GM18868 (cell line): Measurements from ENCODE around the gene CALHM2.
A peak's percentile ranks its signal among the peaks of the same experiment; 100 is the strongest.

Experiments
- ATAC-seq: cut with Tn5 transposase; IDR thresholded peaks from one replicate; pipeline ENCODE4 v1.9.1; 2021; ENCODE audit warnings: mild to moderate bottlenecking, moderate library complexity; ENCODE audit not compliant: unreplicated experiment

The CALHM2 gene

DNA sequence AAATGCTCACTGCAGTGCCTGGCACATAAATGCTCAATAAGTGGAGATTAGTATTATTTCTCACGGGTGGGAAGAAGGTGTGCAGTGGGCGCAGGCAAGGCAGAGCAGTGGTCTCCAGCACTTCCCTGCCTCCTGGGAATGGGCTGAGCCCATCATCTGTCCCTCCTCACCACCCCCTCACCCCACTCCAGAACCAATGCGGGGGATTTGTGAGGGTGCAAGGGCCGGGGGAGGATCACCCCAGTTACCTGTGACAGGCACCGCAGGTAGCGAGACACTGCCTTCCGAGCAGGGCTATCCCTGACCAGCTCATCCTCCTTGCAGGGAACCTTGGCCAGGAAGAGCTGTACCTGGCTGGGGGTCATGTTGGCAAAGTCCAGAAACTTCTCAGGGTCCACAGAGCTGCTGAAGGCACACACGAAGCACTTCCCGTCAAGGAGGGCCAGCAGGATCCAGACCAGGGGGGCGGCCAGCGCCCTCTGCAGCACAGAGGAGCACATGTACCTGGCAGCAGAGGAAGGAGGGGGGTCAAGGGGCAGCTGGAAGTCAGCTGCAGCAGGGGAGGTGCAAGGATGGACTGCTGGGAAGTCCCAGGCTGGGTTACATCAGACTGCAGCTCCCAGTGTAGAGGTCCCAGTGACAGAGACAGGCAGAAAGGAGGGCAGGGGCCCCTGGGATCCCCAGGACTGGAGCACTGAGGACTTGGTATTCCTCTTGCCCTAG is 24.0 kb upstream of the CALHM2 start:
- no peak for ATAC-seq

DNA sequence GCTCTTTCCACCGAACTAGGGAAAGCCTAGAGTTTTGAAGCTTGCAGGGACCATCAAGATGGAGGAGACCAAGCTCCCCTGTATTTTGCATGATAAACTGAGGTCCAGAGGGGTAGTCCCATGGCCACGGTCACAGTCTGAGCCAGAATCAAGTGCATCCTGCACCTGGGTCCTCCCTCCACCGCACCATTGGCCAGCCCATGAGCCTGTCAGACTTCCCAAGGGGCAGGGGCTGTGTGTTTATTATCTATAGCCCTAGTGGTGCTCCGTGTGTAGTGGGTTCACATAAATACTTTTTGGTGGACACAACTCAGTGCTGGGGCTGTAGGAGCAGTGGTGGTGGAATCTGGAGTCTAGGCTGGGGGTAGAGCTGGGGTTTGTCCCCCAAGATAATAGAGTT is 23.3 kb upstream of the CALHM2 start:
- ATAC-seq, result no peak

DNA sequence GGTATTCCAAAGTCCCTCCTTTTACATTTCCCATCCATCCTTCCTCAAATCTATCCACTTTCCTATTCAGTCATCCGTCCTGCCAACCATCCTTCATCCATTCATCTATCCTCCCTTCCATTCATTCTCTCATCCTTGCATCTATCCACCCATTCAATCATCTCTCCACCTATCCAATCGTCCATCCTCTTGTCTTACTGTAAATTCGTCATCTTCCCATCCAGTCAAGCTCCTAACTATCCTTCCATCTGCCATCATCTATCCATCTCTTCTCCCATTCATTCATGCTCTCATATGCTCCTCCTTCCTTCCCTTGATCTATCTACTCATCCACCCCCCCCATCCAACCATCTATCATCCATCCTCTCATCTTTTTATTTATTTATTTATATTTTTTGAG is 21.9 kb upstream of the CALHM2 start:
- no peak for ATAC-seq

DNA sequence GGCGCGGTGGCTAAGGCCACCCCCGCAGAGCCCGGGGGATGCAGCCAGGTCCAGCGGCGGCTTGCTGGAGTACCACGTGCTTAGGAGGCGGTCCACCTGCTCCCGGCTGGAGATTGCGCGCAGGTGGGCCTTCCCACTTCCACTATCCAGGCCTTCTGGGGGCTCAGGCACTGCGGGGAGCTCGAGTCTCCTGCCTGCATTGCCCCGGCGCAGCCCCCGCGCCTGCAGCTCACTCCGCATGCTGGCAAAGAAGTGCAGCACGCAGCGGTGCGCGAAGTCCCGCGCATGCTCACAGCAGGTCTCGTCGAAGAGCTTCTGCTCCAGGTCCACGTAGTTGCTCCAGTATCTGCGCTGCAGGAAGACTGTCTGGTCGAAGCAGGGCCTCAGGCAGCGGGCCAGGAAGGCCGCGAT is 21.1 kb upstream of the CALHM2 start:
- no peak for ATAC-seq

DNA sequence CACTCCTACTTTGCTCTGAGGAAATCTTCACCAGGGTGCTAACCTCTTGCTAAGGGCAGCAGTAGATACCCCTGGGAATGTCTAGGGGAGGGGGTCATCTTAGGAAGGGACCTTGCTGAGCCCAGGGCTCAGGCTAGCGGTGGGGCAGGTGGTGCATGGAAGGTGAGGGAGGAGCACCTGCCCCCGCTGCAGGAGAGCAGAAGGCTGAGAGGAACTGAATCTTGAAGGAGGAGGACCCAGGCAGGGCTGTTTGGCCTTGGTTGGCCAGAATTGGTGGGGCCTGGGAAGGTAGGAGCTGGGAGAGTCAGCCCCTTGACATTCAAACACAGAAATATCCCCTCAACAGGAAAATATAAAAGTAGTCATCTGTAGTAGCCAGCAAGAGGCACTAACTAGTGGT is 19.8 kb upstream of the CALHM2 start:
- ATAC-seq, result peak; percentile 27

DNA sequence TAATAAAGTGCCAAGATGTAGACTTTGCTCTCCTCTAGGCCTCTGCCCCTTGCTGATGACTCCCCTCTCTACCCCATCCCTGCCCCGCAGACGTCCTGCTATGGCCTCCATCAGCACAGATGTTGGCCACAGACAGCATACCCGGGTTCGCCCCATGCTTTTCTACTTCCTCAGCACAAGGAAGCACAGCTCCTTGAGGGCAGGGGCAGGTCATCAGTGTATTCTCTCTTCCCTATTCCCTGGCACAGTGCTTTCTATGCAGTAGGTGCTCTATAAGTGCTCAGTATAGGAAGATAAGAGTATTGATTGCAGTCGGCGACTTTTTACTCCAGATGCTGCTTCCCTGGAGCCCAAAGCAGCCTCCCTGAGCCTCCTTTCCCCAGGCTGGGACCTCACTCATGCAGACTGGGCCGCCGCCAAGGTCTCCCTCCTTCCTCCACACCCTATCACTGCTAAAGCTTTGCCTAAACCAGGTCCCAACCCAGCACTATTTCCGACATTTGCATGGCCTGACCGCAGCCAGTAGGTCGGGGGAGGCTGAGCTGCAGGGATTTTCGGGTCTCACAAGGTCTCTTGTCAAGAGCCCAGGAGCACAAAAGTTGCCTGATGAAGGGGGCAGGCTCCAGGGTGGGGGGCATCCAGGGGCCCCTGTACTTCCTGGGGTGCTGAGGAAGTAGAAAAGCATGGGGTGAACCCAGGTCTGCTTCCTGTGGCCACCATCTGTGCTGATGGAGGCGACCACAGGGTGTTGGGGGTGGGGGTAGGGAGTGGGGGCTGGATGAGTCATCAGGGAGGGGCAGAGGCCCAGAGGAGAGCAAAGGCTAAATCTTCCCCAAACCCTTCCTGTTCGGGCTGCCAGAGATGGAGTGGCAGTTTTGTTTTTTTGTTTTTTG is 18.8 kb upstream of the CALHM2 start:
- peak; percentile 70 for ATAC-seq

DNA sequence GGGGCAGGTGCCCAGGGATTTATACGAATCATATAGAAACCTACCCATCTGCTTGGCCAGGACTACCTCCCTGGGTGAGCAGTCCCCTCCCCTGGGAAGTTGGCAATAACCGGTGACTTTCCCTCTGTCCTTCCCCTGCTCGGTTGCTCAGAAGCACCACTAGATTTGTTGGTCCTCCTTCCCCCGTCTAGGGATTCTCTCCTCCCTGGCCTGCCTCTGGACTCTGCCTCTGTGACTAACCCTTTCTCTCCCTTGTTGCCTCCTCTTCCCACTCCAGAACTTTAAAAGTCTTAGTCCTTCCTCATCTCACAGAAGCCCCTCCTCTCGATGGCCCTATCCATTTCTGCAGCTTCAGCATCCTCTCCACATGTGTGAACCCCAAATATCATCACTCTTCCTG is 17.0 kb upstream of the CALHM2 start:
- no peak for ATAC-seq

DNA sequence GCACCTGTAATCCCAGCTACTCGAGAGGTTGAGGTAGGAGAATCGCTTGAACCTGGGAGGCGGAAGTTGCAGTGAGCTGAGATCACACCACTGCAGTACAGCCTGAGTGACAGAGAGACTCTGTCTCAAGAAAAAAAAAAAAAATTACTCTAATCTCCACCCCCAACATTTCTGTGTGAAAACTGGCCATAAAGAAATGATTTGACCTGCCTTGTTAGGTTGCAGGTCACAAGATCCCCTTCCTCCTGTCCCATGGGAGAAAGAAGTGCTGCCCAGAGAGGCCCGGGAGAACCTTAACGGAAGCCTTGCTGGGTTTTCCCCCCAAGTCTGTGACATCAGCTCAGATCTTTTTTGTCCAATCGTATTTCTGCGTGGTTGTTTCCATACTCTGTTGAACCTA is 15.2 kb upstream of the CALHM2 start:
- peak; percentile 37 for ATAC-seq

DNA sequence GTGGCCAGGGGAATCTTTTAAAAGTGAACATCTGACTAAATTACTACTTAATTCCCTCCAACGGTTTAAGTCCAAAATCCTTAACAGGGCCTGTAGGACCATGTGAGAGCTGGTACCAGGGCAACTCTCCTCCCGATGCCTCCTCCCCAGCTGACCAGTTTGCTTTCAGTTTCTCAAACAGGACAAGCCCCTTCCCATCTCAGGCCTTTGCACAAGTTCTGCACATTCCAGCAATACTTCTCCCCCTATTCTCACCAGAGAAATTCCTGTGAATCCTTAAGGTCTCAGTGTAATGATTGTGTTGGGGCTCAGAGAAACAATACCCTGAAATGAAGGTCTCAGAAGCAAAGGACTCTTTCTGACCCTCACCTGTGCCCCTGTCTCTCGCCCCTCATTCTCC is 14.6 kb upstream of the CALHM2 start:
- ATAC-seq, result no peak

DNA sequence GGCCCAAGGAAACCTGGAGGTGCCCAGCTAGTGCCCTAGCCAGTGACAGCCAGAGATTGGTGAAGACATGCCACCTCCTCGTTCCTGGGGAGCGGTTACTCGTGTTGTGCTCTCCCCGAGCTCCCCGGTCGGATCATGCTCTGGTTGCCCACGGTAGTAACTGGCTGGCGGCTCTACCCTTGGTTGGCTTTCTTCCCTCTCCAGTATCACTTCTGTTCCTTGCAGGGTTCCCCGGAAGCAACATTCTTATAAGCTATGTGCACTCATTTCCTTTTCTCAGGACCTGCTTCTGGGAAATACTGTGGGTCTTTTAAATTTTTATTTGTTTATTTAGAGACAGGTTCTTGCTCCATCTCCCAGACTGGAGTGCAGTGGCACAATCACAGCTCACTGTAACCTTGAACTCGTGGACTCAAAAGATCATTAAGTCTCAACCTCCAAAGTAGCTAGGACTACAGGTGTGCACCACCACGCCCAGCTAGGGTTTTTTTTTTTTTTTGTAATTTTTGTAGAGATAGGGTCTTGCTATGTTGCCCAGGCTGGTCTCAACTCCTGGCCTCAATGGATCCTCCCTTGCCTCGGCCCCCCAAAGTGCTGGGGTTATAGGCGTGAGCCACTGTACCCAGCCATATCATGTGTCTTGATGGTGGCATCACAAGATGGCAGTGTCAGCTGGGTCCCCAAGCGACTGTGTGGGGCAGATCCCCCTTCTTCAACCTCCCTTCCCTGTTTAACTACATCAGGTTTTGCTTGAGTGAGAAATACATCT is 13.4 kb upstream of the CALHM2 start:
- ATAC-seq, result no peak

DNA sequence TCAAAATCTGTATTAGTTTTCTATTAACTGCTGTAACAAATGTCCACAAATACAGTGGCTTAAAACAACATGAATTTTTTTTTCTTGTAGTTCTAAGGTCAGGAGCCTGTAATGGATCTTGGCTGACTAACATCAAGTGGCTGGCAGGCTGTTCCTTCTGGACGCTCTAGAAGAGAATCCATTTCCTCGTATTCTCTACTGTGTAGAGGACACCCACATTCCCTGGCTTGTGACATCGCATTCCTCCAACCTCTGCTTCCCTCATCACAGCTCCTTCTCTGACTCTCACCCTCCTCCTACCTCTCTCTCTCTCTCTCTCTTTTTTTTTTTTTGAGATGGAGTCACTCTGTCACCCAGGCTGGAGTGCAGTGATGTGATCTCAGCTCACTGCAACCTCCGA is 11.3 kb upstream of the CALHM2 start:
- ATAC-seq, result no peak

DNA sequence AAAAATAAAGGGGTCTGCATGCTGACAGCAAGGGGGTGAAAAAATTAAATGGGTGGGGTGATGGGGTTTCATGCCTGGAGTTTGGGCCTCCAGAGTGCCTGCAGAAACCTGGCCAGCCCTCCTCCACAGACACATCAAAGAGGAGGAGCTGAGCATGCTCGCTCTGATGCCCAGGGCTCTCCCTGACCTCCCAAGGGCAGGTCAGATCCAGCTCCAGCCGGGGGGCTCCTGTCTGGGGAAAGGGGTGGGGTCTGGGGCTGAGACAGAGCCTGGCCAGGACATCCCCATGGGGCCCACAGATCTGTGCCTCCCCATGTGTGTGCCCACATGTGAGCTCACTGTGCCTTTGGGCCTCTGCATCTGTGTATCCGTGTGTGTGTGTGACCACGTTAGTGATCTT is 7.4 kb upstream of the CALHM2 start:
- no peak for ATAC-seq

DNA sequence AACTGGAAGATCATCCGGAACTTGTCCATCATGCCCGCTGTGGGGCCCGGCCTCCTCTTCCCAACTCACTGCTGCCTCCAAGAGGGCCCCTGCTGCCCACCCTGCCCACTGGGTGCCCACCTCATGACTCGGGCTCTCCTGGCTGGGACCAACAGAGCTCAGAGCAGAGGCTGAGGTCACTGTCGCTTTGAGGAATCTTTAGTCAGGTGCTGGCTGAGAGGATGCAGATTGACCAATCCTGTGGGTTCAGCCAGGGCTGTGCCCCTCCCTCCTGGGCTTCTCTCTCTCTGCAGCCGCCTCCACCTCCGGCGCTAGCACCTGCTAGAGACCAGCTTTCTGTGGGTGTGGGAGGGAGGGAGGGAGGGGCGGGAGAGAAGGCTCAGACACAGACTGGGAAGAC is 6.5 kb upstream of the CALHM2 start, which contains the start of gene CALHM1:
Gene CALHM1, minus strand, starts transcription at position 181 of the 400 bp plus-strand sequence. Its CDS starts 149 bp downstream, at position 32.
- ATAC-seq, result no peak

DNA sequence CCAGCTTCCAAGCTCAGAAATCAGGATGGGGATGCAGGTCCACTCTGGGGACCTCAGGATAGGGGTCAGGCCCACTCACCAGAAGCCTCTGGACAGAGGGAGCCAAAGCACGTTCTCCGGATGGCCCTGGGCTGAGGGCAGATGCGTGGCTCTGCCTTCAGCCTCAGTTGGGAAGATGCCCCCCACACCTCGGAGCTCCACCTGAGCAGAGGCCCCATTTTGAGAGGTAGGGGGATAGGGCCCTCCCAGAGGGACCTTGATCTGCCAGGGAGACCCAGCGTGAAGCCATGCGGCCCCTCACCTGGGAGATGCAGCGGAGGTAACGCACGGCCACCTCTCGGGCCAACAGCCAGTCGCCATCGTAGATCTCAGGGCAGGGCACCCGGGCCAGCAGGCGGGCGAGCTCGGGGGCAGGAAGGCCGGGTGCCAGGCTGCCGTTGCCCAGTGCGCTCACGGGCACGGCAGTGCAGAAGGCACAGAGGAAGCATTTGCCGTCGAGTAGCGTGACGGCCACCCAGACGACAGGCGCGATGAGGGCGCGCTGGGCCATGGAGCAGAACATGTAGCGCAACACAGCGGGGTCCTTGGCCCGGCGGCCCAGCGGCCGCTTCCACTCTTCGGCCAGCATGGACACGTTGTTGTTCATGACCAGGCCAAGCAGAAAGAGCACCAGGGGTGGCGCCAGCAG is 5.9 kb upstream of the CALHM2 start:
- ATAC-seq, result no peak

DNA sequence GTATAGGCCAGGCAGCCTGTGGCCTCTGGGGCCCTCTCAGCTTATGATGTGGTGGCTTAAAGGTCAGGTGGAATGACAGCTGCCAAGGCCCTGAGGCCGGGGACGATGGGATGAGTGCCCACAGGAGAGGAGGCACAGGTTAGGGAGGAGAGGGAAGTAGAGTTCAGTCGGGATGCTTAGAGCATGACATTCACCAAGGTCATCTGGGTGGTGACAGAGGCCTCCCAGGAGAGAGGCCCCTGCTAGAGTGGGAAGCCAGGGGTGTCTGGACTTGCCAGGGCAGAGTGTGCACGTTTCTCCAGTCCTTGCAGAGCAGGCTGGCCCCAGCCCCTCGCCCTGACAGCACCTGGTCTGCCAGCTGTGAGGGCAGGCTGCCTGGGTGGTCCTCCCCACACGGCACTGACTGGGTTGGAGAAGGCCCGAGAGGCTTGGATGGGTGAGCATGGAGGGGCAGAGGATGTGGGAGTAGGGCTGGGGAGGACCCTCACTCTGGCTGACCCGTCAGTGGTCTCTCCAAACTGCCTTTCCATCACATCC is 5.1 kb upstream of the CALHM2 start:
- ATAC-seq, result no peak

DNA sequence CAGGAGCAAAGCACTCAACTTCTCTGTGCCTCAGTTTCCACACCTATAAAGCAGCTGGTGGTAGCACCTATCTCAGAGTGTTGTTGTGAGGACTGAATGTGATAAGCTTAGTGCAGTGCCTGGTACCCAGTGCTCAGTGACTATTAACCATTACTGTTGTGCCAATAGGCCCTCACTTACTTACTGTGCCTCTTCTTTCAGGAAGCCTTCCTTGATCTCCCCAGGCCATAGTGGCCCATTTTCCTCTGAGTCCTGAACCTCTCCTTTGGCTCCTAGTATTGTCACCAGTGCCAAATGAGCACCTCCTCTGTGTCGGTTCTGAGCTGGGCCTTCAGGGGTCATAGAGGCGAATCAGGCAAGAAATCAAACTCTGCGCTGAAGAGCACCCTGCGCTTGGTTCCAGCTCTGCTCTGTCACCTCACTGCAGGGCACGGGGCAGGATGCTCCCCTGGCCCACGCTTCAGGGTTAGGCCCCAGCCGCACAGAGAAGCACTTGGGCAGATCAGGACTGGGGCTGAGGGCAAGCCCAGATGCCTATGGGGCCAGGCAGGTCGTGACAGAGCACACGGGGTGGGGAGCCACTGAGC is 4.0 kb upstream of the CALHM2 start:
- no peak for ATAC-seq

DNA sequence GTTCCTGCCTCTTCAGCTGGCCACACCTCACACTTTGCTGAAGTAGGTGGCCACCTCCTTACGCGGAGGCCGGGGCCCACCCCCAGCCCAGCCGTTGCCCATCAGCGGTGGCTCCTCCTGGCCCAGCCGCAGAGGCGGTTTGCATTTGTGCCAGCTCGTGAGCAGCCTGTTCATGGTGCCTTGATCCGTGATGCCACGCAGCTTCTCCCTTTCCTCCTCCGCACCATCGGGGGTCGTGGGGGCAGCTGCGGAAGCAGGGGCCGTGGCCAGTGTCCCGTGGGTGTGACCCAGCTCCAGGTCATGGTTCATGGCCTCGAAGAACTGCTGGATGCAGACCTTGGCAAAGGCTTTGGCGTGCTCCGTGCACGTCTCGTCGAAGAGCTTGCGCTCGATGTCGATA is 3.1 kb upstream of the CALHM2 start:
- ATAC-seq, result no peak

DNA sequence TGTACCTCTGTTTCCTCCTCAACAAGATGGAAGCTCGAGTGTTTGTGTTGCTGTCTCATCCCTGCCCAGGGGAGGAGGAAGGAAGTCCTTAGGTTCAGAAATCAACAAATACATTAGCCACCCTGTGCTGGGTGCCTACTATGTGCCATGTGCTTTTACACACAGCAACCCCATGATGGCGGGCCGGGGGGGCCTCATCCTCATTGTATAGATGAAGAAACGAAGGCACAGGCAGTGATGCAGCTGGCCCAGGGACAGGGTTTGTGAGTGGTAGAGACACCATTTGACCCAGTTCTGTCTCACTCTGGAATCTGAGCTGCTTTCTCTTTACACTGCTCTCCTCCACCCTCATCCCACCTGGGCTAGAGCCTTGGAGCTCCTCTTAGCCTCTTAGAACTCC is 1.9 kb upstream of the CALHM2 start:
- ATAC-seq, result no peak

DNA sequence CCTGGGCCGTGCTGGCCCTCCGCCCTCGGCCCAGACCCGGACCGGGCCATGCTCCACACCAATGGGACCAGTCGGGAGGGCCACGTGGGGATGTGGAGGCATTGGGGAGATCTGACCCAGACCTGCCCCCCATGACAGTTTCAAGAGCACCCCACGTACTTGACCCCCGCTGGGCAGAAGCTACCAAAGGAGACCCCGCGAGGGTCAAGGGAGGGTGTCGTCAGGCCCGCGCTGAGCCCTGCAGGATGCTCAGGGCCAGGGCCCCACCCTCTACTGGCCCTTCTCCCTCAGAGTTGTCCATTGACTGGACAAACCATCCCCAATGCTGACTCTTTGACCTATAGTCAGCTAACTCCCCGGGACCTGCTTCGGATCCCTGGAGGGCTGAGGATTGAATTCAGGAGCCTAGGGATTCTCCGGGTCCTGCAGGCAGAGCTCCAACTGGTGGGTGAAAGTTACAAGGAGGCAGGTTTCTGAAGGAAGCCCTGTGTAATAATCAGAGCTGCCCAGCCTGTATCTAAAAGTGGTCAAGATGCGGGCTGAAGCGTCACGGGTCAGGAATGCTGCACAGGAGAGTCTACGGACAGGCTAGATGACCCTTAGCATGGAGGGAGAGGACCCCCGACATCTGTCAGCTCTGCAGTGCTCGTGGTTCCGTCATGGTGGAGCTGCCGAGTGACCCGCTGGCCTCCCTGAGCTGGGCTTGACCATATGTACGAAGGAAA is 498 bp upstream of the CALHM2 start:
- ATAC-seq, result peak; percentile 4
